Mesenteric fat pad (tissue), 1 donor: ENCODE data around the gene CUL7. TPM values are rescaled to one million over a fixed set of nuclear protein-coding genes. Genes with fewer than 3 reads are reported as not detected.
"Not testable (repeated sequence)": the region's sequence is repeated elsewhere in the genome, so short reads cannot be mapped to it uniquely, and the experiment has no call there.

Experiments
- DNase-seq: peaks from one replicate; pipeline ENCODE4 v3.0.0-alpha.2; 2020; ENCODE audit warnings: low spot score
- total RNA-seq: library from RNA; stranded (reverse); fragmentation: NEBNext Ultra II Directional; extraction: Animal tissue kit (Norgen Biotek cat#: 25700); gene quantifications from one replicate; pipeline ENCODE4 v1.2.1, GENCODE V29; 2021
- donor health status: DM: yes; HTN: yes; CAD: no.

The CUL7 gene
- total RNA-seq, 1 donor from 2014 or later: 13.7 TPM

DNA sequence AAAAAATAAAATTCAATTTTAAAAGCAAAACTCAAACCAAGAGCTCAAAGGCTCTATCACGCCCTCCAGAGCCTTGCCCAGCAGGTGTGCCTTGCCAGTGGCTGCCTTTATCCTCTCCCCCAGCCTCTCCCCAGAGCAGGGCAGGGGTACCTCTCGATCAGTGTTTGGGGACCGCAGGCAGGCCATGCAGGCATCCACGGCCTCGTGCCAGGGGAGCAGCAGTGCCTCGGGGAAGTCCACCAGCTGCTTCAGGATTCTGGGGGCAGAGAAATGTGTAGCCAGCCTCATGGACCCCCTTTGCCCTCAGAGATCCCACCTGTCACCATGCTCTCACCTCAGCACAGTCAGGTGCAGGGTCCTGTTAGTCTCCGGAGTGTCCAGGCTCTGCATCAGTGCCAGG lies 5.7 kb downstream of the CUL7 start:
- no peak for DNase-seq

DNA sequence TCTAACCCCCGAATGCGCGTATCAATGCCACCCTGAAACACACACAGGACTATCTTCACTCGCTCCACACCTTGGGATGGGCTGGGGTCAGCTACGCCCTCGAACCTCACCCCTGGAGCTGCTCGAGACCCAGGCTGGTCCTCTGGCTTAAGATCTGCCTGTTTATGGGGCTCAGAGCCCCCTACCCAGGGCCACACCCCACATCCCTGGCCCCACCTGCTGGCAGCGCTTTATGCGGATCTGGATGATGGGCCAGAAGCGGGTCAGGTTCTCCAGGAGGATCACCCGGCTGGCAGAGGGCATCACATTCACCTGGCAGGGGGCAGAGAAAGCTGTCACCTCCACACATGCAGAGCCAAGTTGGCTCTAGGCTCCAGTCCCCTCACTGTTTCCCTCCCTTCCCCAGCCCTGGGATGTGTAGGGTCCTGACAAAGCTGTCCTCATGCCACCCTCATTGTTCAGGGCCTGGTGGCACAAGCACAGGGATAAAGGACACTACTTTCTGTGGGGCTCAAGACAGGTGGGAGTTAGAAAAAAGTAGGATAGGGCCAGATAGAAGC lies 8.2 kb downstream of the CUL7 start:
- DNase-seq: no peak

DNA sequence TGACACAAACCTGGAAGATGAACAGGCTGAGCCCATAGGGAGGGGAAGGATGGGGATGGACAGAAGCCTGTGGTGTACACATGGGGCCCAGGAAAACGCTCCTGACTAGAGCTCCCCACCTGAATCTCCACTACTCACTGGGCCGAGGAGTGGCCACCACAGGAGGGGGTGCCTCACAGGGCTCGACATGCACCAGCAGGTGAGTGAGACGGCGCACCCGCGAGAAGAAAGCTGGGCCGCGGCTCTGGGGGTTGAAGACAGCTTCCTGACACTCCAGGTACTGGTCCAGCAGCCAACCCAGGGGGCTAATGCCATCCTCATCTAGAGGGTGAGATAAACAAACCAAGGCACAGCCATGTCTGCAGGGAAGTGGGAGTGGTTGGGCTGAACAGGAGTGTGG lies 10.3 kb downstream of the CUL7 start:
- DNase-seq: no peak

DNA sequence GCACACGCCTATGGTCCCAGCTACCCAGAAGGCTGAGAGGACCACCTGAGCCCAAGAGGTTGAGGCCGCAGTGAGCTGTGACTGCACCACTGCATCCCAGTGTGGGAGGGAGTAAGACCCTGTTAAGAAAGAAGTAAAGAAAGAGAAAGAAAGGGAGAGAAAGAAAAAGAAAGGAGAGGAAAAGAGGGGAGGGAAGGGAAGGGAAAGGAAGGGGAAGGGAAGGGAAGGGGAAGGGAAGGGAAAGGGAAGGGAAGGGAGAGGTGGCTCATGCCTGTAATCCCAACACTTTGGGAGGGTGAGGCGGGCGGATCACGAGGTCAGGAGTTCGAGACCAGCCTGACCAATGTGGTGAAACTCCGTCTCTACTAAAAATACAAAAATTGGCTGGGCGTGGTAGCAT lies 12.2 kb downstream of the CUL7 start:
- DNase-seq: not testable (repeated sequence)

DNA sequence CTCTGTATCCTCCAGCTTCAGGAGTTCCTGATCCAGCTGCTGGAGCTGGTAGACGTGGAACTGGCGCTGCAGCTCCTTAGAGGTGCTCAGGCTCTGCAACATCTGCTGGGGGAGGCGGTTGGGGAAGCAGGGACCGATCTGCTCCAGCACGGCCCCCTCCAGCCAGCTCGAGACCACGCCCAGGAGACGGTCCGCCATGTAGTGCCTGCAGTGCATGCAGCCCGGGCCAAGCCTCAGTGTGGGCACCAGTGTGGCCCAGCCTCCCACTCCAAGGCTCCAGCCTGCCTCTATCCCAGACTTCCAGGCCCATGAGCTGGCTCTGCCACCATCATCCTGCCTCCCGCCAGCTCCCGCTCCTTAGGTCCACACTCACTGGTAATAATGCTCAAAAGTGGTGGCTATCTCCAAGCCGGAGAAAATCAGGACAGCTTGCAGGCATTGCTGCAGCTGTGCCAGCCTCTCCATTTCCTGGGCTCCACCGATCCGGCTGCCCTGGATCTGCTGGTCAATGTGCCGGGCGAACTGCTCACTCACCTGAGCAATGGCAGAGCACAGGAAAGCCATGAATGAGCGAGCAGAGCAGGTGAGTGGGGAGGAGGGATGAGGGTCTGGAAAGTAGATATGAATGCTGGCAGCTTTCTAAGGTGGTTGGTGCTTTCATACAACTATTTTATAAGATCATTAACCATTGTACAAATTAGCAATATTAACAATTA lies 13.0 kb downstream of the CUL7 start:
- no peak for DNase-seq

DNA sequence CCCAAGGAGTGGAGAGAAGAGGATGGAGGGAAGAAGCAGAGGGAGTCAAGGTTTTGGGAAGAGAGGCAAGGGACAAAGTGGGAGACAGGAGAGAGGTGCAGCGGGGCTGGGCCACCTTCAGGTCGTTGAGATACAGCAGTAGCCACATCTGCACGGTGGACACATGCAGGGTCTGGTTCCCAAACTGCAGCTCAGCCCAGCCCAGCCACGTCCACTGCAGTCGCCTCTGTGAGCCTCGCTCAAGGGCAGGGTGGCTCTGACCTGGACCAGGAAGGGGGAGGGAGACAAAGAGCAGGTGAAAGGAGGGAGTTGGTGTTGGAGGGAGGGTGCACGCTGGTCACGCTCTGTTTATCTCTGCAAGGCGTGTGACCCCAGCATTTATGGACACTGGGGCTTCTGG lies 14.9 kb downstream of the CUL7 start:
- DNase-seq: no peak

DNA sequence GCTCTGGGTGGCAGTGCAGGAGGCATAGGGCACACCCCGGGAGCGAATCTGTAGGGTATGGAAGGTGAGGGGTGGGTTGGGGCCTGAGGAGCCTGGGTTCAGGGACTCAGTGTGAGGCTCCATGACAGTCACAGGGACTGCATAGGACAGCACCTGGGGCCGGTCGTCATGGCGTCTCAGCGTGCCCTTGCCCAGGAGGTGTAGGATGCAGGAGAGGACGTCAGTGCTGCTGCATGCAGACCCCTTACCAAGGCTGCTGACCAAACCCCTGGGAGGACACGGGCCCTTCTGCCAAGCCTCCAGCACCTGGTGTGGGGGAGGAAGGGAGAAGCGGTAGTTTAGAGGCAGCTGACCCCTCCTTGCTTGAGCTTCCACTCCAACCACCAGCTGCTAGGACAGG lies 15.9 kb downstream of the CUL7 start:
- no peak for DNase-seq

DNA sequence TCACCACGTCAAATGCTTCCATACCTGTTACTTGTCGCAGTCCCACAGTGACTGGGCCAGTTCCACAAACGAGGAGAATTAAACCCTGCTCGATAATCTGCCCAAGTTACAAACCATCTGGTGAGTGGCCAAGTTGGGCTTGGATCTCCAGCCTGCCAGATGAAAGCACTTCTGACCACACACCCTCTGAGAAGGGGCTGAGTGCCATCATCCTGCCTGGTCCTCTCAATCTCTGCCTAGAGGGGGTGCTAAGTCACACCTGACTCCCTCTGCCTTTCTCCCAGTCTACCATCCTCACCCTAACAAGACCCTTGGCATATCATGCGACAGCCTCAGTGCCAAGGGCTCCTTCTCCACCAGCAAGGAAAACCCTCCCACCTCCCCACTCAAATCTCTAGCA lies 16.5 kb downstream of the CUL7 start:
- no peak for DNase-seq

DNA sequence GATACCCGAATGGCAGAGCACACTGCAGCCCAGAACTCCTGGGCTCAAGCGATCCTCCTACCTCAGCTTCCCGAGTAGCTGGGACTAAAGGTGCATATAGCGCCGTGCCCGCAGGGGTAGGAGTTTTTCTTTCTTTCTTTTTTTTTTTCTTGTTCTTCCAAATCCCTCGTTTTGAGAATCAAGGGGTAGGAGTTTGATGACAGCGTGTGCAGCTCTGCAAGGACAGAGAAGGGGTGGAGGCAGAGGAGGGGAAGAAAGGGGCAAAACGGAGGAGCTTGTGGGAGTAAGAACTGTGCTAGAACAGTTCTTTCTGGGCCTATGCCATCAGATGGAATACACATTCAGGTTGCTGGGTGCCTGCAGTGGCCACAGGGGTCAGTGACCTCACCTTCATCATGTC lies 16.9 kb downstream of the CUL7 start:
- DNase-seq: no peak

DNA sequence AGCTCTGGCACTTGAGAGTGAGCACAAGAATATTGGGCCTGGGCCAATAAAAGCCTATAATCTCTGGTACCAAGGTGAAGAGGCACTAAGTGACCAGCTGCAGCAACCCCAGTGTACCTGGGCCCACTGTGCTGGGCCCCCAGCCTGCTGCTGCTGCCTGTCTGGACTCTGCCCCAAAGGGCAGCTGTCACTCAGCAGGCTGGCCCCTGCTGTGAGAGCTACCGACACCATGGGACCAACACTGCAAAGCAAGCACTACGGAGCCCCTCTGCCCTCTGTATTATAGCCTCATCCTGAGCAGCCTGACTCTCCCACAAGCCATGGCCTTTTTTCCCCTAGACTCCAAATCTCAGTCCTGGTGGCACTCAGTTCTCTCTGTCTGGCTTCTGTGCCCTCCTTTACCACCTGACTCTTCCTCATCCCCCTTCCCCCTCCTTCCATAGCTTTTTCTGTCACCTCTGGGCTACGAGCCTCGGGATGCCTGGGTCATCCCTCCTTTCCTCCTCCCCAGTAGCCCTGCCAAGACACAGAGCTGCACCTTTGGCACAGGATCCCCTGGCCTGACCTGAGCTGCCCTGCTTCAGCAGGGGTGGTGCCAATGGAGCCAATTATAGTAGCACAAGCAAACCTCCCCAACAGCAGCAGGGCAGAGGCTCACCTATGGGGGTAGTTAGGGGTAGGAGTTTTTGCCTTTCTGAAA lies 18.0 kb downstream of the CUL7 start:
- no peak for DNase-seq

DNA sequence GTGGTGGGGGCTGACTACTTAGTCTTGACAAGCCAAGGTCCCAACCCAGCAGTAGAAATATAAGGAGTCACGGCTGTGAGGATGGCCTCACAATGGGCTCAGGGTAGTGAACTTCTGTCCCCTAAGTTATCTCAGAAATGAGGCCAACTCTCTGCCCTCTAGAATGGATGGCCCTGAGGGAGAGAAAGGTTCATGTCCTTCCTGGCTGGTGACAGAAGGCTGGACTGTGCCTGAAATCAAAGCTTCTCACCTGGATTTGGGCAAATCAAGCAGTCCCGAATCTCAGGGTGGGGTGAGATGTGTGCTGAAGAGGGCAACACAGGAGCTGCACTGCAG lies 19.5 kb downstream of the CUL7 start:
- DNase-seq: no peak

DNA sequence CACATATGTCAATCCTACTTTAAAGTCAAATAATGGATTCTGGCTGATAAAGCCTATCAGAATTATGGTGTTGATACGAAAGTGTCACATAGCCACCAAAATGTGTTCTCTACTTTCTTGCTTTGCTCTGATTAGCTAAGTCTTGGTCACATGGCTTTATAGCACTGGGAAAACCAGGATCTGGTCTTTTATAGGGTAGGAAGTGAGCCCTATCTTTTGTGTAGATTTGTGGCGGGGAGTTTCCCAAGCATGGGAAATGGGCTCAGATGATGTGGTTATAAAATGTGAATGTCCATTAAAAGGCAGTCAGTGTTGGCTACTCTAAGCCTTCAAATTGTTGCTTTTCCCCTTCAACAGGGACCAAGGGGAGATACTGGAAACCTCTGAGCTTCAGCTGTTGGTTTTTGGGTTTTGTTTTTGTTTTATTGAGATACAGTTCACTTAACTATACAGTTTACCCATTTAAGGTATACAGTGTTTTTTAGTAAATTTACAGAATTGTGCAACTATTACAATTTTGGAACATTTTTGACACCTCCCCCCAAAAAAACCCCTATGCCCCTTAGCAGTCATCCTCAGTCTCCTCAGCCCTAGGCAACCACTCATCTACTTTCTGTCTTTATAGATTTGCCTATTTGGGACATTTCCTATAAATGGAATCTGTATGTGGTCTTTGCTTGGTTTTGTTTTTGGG lies 20.0 kb downstream of the CUL7 start:
- no peak for DNase-seq

DNA sequence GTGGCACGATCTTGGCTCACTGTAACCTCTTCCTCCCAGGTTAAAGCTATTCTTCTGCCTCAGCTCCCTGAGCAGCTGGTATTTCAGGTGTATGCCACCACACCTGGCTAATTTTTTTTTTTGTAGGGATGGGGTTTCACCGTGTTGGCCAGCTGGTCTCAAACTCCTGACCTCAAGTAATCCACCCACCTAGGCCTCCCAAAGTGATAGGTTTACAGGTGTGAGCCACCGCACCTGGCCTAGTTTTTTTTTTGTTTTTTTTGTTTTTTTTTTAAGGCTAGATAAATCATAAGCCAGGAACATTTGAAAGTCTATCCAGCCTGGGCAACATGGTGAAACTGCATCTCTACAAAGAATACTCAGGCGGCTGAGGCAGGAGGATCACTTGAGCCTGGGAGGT lies 21.3 kb downstream of the CUL7 start:
- no peak for DNase-seq

DNA sequence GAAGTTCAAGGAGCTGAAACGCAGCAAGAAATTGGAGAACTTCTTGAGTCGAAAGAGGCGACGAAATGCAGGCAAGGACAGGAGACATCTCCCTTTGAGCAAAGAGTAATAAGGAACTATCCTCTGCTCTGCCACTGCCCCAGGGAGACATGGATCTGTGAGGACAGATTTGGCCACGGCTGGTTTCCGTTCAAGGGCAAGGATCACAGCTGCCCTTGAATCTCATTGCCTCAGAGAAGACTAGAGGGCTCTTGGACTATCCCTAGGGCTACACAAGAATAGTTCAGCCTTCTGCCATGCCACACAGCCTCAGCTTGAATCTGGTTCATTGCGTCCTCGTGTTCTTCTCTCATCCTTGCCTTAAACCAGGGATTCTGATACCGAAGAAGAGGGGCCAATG lies 24.5 kb downstream of the CUL7 start:
- no peak for DNase-seq

DNA sequence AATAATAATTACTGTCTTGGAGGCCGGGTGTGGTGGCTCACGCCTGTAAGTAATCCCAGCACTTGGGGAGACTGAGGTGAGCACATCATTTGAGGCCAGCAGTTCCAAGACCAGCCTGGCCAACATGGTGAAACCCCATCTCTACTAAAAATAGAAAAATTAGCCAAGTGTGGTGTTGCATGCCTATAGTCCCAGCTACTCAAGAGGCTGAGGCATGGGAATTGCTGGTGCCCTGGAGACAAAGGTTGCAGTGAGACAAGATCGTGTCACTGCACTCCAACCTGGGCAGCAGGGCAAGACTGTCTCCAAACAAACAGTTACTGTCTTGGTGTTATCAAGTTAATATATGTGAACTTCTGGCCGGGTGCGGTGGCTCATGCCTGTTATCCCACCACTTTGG lies 27.3 kb downstream of the CUL7 start:
- DNase-seq: no peak

DNA sequence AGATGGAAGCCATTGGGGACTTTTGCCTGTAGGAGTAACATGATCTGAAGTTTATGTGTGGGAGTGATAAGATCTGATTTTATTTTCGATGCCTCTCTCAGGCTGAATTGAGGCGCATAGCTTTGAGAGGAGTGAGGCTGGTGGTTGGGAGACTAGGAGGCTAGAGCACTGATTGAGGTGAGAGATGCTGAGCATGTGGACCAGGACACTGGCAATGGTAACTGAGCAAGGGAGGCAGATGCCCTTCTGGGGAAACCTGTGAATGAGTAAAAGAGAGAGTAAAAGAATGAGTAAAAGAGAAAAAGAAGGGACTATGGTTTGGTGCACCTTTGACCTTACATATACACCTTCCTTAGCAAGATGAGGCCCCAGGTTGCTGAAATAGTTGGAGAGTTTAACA lies 29.2 kb downstream of the CUL7 start:
- DNase-seq: no peak

DNA sequence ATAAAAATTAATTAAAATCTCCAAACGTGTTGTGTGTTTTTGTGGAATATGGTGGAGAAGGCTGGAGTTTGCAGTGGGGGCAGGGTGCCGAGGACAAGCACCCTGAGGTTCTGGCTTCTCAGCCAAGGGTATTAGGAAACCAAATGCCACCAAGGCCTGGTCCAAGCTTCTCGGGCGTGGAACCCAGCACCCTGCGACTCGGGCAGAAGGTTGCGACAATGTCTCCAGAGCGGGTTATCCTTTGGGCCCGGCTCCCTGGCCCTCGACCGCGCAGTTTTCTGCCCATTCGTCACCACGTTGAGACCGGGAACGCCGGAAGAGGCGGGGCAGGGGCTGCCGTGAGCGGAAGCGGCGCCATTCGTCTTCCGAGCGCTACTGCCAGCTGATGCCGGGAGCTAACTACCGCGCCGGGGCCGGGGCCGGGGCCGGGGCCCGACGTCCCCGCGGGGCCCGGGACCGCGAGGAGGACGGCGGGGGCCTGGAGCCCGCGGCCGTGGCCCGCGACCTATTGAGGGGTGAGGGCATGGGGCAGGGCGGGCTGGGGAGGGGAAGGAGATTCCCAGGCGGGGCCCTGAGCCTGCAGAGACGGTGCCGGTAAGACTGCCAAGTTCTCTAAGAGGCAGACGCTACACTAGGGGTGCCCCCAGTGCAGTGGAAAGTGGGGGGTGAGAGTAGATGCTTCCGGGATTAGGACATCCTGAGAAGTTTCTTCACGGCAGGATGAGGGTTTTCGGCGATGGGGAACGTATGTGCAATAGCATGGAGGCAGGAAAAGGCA lies 32.2 kb downstream of the CUL7 start, which contains the start of gene RRP36:
RRP36 (plus strand) TSS at position 354 of the 778 bp plus-strand sequence; CDS start at position 386, 32 bp downstream.
- DNase-seq: peak; percentile 94

DNA sequence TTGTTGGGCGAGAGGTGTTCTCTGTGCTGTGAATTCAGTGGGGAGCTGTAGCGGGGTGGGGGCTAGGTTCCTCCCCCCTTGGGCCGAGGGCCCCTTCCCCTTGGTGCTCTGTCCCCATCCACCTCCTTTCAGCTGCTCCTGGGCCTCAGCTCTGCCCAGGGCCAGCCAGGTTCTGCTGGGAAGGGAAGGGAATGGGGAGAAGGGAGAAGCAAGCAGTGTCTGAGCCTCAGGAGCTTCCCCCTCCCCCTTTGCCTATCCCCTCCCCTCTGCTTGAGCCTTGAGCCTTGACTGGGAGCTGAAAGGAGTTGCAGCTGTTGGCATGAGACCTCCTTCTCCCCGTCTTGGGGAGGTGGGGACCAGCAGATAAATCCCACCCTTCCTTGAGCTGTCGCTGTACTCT lies 32.8 kb downstream of the CUL7 start:
- DNase-seq: no peak

DNA sequence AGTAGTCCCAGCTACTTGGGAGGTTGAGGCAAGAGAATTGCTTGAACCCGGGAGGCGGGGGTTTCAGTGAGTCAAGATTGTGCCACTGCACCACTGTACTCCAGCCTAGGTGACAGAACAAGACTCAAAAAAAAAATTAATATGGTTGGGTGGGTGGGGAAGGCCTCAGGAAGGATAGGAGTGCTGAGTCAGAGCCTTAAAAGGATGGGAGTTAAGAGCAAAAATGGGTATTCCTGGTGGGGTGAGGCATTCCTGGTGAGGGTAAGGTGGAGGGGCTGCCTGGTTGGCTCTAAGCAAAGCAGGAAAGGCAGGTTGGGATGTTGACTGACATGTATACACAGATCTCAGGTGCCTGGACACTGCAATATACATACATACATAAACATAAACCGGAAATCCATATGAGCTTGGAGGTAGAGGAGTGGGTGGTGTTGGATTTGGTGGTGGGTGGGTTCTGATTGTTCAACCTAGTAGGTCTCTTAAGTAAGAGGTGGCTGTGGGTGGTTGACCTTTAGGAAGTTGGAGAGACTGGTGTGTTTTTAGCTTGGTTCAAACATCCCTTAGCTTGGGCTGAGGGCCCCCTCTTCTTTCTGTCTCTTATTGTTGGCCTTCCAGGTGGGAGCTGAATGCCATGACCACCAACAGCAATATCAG lies 33.5 kb downstream of the CUL7 start:
- DNase-seq: no peak

DNA sequence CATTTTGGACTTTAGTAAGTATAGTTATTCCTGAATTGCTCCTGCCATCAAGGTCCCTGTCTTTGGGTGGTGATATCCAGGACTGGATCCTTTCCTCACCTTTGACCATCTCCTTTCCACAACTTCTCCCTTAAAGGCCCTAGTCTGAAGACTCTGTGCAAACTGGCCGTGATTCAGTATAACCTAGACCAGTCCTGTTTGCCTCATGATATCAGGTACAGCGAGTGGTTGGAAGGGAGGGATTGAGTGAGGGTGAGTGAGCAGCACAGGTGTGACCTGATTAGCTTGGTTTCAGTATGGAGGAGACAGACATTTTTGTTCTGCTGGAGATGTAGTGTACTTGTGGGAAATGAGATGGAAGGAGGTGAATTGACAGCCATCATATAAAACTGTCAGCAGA lies 34.5 kb downstream of the CUL7 start:
- no peak for DNase-seq

DNA sequence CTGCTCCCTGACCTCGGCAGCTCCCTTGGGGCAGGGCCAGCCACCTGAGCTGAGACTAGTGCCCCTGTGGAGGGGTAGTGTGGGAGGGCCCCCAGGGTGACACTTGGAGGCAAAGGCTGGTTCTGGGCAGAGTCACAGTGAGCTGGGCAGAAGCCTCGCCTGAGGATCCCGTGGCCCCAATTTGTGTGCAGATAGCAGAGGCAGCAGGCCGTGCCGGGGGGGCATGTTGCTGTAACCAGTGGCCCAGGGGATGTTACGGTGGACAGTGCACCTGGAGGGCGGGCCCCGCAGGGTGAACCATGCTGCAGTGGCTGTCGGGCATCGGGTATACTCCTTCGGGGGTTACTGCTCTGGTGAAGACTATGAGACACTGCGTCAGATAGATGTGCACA lies 36.7 kb downstream of the CUL7 start:
- DNase-seq: no peak
